Measurements from ENCODE around the gene FNBP1. TPM values are rescaled to one million over a fixed set of nuclear protein-coding genes. Genes with fewer than 3 reads are reported as not detected.
A peak's percentile ranks its signal among the peaks of the same experiment; 100 is the strongest.
"Not testable (repeated sequence)": the region's sequence is repeated elsewhere in the genome, so short reads cannot be mapped to it uniquely, and the experiment has no call there.

The FNBP1 gene
- total RNA-seq, 1 donor from 2014 or later: 87.2 TPM

GRCh38 chr9:129939431-129939830 lies 103.6 kb downstream of the FNBP1 start:
- H3K36me3 ChIP-seq: peaks cover 0 to 5% of the 10 kb centered on the region in 2 donors
- H3K9me3 ChIP-seq: no peaks in the 10 kb centered on the region
- no peak overlapping the region for H3K4me3 ChIP-seq
- no peaks in the 10 kb centered on the region for H3K27me3 ChIP-seq
- peaks cover 6 to 42% of the 10 kb centered on the region in 2 donors for H3K4me1 ChIP-seq
- DNase-seq (ENCODE audit: low spot score in 2 of 2): no peak
- no peak for TF ChIP-seq CTCF (IDR thresholded peaks at IDR 0.05)
- H3K27ac ChIP-seq: peak overlapping the region; percentile 68 to 70
- intact Hi-C loops (cut with DNase I): loop anchor here (5.0 kb wide), 1 partner anchor 52 kb away; no protein-coding TSS in a partner anchor

GRCh38 chr9:129938291-129938979 lies 104.6 kb downstream of the FNBP1 start:
- Histone ChIP-seq H3K36me3 (peaks cover 0 to 5% of the 10 kb centered on the region in 2 donors), H3K27ac (peak overlapping the region; percentile 70 to 84), H3K4me1 (peaks cover 8 to 46% of the 10 kb centered on the region in 2 donors), H3K4me3 (no peak overlapping the region), H3K27me3 (no peaks in the 10 kb centered on the region), H3K9me3 (no peaks in the 10 kb centered on the region)
- DNase-seq (ENCODE audit: low spot score in 2 of 2): no peak
- TF ChIP-seq CTCF (IDR thresholded peaks at IDR 0.05): no peak
- intact Hi-C loops (cut with DNase I): loop anchor here (5.0 kb wide), 1 partner anchor 51 kb away; no protein-coding TSS in a partner anchor

- not testable (repeated sequence) for H3K4me3 ChIP-seq; H3K27me3 ChIP-seq; DNase-seq (ENCODE audit: low spot score in 2 of 2); H3K36me3 ChIP-seq; H3K9me3 ChIP-seq
- Histone ChIP-seq H3K27ac (peak overlapping the region; percentile 70 to 84), H3K4me1 (peaks cover 12 to 52% of the 10 kb centered on the region in 2 donors)
- intact Hi-C loops (cut with DNase I): loop anchor here (5.0 kb wide), 1 partner anchor 51 kb away; no protein-coding TSS in a partner anchor
Measured at GRCh38 chr9:129937879-129938278, 105.1 kb downstream of the FNBP1 start.

DNA sequence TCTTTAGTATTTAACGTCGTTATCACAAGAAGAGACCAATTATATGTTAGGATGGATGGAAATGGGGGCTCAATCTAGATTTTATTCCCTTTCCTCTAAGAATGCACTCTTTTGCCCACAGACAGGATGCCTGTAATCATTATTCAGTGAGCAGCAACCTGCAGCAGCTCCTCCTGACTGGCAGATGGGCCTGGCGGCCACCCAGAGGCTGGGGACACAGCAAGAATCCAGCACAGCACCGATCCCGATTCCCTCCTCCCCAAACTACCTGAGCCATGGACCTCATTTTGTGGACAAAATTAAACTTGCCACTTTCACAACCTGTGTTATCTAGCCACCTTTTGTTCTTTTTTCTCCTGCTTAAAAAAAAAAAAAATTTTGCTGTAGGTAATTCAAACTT lies 106.8 kb downstream of the FNBP1 start:
- no peaks in the 10 kb centered on the region for H3K27me3 ChIP-seq
- peaks cover 0 to 2% of the 10 kb centered on the region in 2 donors for H3K36me3 ChIP-seq
- H3K4me3 ChIP-seq: no peak overlapping the region
- no peak for TF ChIP-seq CTCF (IDR thresholded peaks at IDR 0.05)
- no peak for DNase-seq (ENCODE audit: low spot score in 2 of 2)
- peak overlapping the region; percentile 70 to 84 for H3K27ac ChIP-seq
- H3K4me1 ChIP-seq: peaks cover 14 to 63% of the 10 kb centered on the region in 2 donors
- intact Hi-C loops (cut with DNase I): loop anchor here (5.0 kb wide), 1 partner anchor 49 kb away; no protein-coding TSS in a partner anchor
- no peaks in the 10 kb centered on the region for H3K9me3 ChIP-seq

GRCh38 chr9:129934780-129935179 lies 108.2 kb downstream of the FNBP1 start:
- H3K9me3 ChIP-seq: no peaks in the 10 kb centered on the region
- H3K4me1 ChIP-seq: peaks cover 14 to 61% of the 10 kb centered on the region in 2 donors
- no peak overlapping the region for H3K4me3 ChIP-seq
- H3K36me3 ChIP-seq: no peaks in the 10 kb centered on the region
- H3K27ac ChIP-seq: peak overlapping the region; percentile 70 to 84
- no peaks in the 10 kb centered on the region for H3K27me3 ChIP-seq
- no peak for DNase-seq (ENCODE audit: low spot score in 2 of 2)
- no peak for TF ChIP-seq CTCF (IDR thresholded peaks at IDR 0.05)
- intact Hi-C loops (cut with DNase I): loop anchor here (2.0 to 5.0 kb wide), 2 partner anchors 47 to 108 kb away; partner anchors contain the start of gene FNBP1

DNA sequence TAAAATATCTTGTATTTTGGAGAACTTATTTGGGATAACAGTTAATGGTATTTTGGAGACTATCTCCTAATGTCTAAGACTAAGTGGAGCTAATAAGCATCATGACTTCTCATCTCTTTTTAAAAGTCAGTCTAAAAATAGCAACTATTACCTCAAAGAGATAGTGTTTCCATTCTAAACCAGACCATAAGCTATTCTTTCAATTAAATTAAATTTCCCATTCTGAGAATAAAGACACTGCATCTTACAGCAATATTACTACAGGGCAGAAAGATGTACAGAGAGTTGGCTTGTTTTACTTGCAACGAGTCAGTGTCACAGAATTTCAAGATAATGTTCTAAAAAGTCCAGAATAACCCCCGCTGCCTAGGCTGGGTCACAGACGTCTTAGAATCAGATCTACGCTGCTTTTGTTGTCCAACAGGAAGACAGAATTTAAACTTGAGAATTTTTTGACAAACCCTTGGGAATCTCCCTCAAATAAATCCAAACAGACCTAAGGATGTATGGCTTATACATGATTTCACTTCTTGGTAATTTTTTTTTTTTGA lies 108.9 kb downstream of the FNBP1 start:
- peaks cover 0 to under 1% of the 10 kb centered on the region in 2 donors for H3K36me3 ChIP-seq
- no peaks in the 10 kb centered on the region for H3K27me3 ChIP-seq
- peak overlapping the region; percentile 70 to 84 for H3K27ac ChIP-seq
- H3K9me3 ChIP-seq: no peaks in the 10 kb centered on the region
- TF ChIP-seq CTCF (IDR thresholded peaks at IDR 0.05): no peak
- peaks cover 14 to 54% of the 10 kb centered on the region in 2 donors for H3K4me1 ChIP-seq
- intact Hi-C loops (cut with DNase I): loop anchor here (2.0 kb wide), 1 partner anchor 109 kb away; the partner anchor contains the start of gene FNBP1
- no peak overlapping the region for H3K4me3 ChIP-seq
- DNase-seq (ENCODE audit: low spot score in 2 of 2): no peak
